Right lobe of liver (tissue), 6 donors: Measurements from ENCODE around the gene RASGRF2. TPM values are rescaled to one million over a fixed set of nuclear protein-coding genes. Genes with fewer than 3 reads are reported as not detected.

ENCODE experiments used
- ATAC-seq, 4 donors: fragments of 200-7000 bp; cut with Tn5 transposase; one replicate each; pipeline ENCODE4 v1.9.1; 2020; ENCODE audit warnings: mild to moderate bottlenecking in 4 of 4, moderate library complexity in 4 of 4
- DNase-seq, 3 donors: peaks; one replicate each; pipeline ENCODE4 v3.0.0-alpha.2; 2020
- H3K27ac ChIP-seq, 3 donors: fragments of 200-600 bp; one replicate each; pipeline ENCODE4 v1.8.0; 2022
- H3K27me3 ChIP-seq, 2 donors: fragments of 200-600 bp; one replicate each; pipeline ENCODE4 v1.8.0; 2022
- H3K36me3 ChIP-seq, 4 donors: fragments of 200-600 bp; sonication (generic) in 1 of 4; one replicate each; pipeline versions ENCODE4 v1.5.1 to v1.8.0; 2017 to 2022; ENCODE audit warnings: control low read depth in 1 of 4
- H3K4me1 ChIP-seq, 4 donors: fragments of 200-600 bp; sonication (generic) in 1 of 4; one replicate each; pipeline versions ENCODE4 v1.5.1 to v1.8.0; 2017 to 2022; ENCODE audit warnings: control low read depth in 1 of 4
- H3K4me3 ChIP-seq, 3 donors: fragments of 200-600 bp; one replicate each; pipeline ENCODE4 v1.8.0; 2022
- H3K9me3 ChIP-seq, 4 donors: fragments of 200-600 bp; sonication (generic) in 1 of 4; one replicate each; pipeline versions ENCODE4 v1.5.1 to v1.8.0; 2017 to 2022; ENCODE audit warnings: control low read depth in 1 of 4
- CTCF ChIP-seq, 4 donors: fragments of 200-600 bp in 3 of 4; fragments of 450-650 bp in 1 of 4; IDR thresholded peaks; one replicate each; pipeline versions ENCODE4 v1.5.1 to v1.8.0; 2016 to 2022; ENCODE audit warnings: antibody characterized with exemption in 4 of 4, mild to moderate bottlenecking in 2 of 4
- POLR2A ChIP-seq: fragments of 450-650 bp; IDR thresholded peaks from one replicate; pipeline ENCODE4 v1.6.1; 2017; ENCODE audit warnings: antibody characterized with exemption, mild to moderate bottlenecking
- WGBS: methylation state at CpG from one replicate; pipeline ENCODE4 v1.1.6; 2018; ENCODE audit warnings: low coverage, low lambda C conversion rate; ENCODE audit not compliant: insufficient coverage; ENCODE audit errors: missing lambda C conversion rate; 5-methylcytosine and 5-hydroxymethylcytosine counted together
- intact Hi-C, 2 donors: fragments of 100-400 bp; cut with DNase I; formaldehyde crosslinking; loops; one replicate each; pipeline versions ENCODE4 v1.11.2 to v1.14.1; 2022
- total RNA-seq, 6 experiments: library from RNA; depleted of rRNA in 2 of 6; stranded (reverse); fragments of >200 nt in 2 of 6; fragmentation: NEBNext Ultra II Directional in 3 of 6; extraction: Animal tissue kit (Norgen Biotek cat#: 25700) in 3 of 6; gene quantifications; one replicate each; pipeline versions ENCODE4 v1.1.0 to v1.2.4, GENCODE V29; 2016 to 2023
- donor health status: DM: no; HTN: yes; CAD: no.
- donor health status: DM: no; HTN: no; CAD: no.
- donor health status: DM: no; HTN: no; CAD: no.
- donor health status: DM: no; HTN: yes; CAD: no.
- donor health status: DM: no; HTN: yes; CAD: no.

RASGRF2 gene
- total RNA-seq, 6 experiments from 2014 or later, result 0.20 to 0.61 (median 0.36) TPM

GRCh38 chr5:81181576-81182316 lies 221.6 kb downstream of the RASGRF2 start:
- no peak for DNase-seq
- Histone ChIP-seq H3K4me1 (no peaks in the 10 kb centered on the region), H3K27ac (no peak overlapping the region), H3K9me3 (no peaks in the 10 kb centered on the region), H3K27me3 (no peaks in the 10 kb centered on the region), H3K36me3 (no peaks in the 10 kb centered on the region), H3K4me3 (no peak overlapping the region)
- TF ChIP-seq POLR2A, result no peak
- TF ChIP-seq CTCF (IDR thresholded peaks at IDR 0.05), result no peak
- WGBS, result 100% methylated on average over 1 of the region's 4 CpGs
- ATAC-seq, result no peak
- intact Hi-C loops, result no loop called here

GRCh38 chr5:81182396-81183390 lies 222.5 kb downstream of the RASGRF2 start:
- Histone ChIP-seq H3K4me3 (no peak overlapping the region), H3K9me3 (no peaks in the 10 kb centered on the region), H3K27ac (no peak overlapping the region), H3K4me1 (no peaks in the 10 kb centered on the region), H3K36me3 (no peaks in the 10 kb centered on the region), H3K27me3 (no peaks in the 10 kb centered on the region)
- intact Hi-C loops, result no loop called here
- TF ChIP-seq CTCF (IDR thresholded peaks at IDR 0.05) (no peak), POLR2A (no peak)
- DNase-seq, result no peak
- WGBS, result 70% methylated on average over 9 of the region's 9 CpGs
- no peak for ATAC-seq

- intact Hi-C loops, result no loop called here
- ATAC-seq, result no peak
- Histone ChIP-seq H3K9me3 (no peaks in the 10 kb centered on the region), H3K4me3 (no peak overlapping the region), H3K36me3 (no peaks in the 10 kb centered on the region), H3K4me1 (no peaks in the 10 kb centered on the region), H3K27ac (no peak overlapping the region), H3K27me3 (no peaks in the 10 kb centered on the region)
- TF ChIP-seq POLR2A (no peak), CTCF (IDR thresholded peaks at IDR 0.05) (no peak)
- no peak for DNase-seq
- 87% methylated on average over 9 of the region's 11 CpGs for WGBS
These were observed 223.9 kb downstream of the RASGRF2 start for GRCh38 chr5:81183811-81184748.

- WGBS, result 98% methylated on average over 6 of the region's 6 CpGs
These were observed 224.6 kb downstream of the RASGRF2 start for GRCh38 chr5:81184749-81185110.

More at GRCh38 chr5:81184749-81185110, 224.6 kb downstream of the RASGRF2 start:
- Histone ChIP-seq H3K27me3 (no peaks in the 10 kb centered on the region), H3K27ac (no peak overlapping the region), H3K36me3 (no peaks in the 10 kb centered on the region), H3K4me1 (no peaks in the 10 kb centered on the region), H3K4me3 (no peak overlapping the region), H3K9me3 (no peaks in the 10 kb centered on the region)
- DNase-seq (no peak), ATAC-seq (no peak)
- TF ChIP-seq CTCF (IDR thresholded peaks at IDR 0.05) (no peak), POLR2A (no peak)
- intact Hi-C loops, result no loop called here
